ENCODE results near the gene ASNSD1. TPM values are rescaled to one million over a fixed set of nuclear protein-coding genes. Genes with fewer than 3 reads are reported as not detected.
"Not testable (repeated sequence)": the region's sequence is repeated elsewhere in the genome, so short reads cannot be mapped to it uniquely, and the experiment has no call there.

Gene ASNSD1
- total RNA-seq, 4 donors from 2014 or later = 40.3 to 76.1 (median 52.9) TPM

DNA sequence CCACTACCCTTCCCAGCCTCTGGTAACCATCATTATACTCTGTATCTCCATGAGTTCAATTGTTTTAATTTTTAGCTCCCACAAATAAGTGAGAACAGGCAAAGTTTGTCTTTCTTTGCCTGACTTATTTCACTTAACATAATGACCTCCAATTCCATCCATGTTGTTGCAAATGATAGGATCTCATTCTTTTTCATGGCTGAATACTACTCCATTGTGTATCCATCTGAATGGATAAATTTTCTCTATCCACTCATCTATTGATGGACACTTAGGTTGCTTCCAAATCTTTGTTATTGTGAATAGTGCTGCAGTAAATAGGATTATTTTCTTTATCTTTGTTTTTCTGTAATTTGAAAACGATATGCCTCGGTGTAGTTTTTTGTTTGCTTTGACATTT lies 39.4 kb downstream of the ASNSD1 start:
- ATAC-seq = no peak

GRCh38 chr2:189702071-189702470 lies 40.8 kb downstream of the ASNSD1 start:
- no peaks in the 10 kb centered on the region for H3K27me3 ChIP-seq
- H3K27ac ChIP-seq = no peak overlapping the region
- no peak overlapping the region for H3K4me3 ChIP-seq
- no peak for ATAC-seq
- H3K36me3 ChIP-seq = peaks cover 0 to 19% of the 10 kb centered on the region in 2 donors
- TF ChIP-seq POLR2A (IDR thresholded peaks at IDR 0.05) (no peak), POLR2AphosphoS5 (IDR thresholded peaks at IDR 0.05) (no peak), EP300 (IDR thresholded peaks at IDR 0.05) (no peak)
- TF ChIP-seq, protein P1, sequence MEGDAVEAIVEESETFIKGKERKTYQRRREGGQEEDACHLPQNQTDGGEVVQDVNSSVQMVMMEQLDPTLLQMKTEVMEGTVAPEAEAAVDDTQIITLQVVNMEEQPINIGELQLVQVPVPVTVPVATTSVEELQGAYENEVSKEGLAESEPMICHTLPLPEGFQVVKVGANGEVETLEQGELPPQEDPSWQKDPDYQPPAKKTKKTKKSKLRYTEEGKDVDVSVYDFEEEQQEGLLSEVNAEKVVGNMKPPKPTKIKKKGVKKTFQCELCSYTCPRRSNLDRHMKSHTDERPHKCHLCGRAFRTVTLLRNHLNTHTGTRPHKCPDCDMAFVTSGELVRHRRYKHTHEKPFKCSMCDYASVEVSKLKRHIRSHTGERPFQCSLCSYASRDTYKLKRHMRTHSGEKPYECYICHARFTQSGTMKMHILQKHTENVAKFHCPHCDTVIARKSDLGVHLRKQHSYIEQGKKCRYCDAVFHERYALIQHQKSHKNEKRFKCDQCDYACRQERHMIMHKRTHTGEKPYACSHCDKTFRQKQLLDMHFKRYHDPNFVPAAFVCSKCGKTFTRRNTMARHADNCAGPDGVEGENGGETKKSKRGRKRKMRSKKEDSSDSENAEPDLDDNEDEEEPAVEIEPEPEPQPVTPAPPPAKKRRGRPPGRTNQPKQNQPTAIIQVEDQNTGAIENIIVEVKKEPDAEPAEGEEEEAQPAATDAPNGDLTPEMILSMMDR (IDR thresholded peaks at IDR 0.05) = no peak
- H3K4me1 ChIP-seq = peaks cover 0 to 11% (median 2%) of the 10 kb centered on the region in 3 donors
- H3K9me3 ChIP-seq = no peaks in the 10 kb centered on the region

More for the DNA sequence above, 39.4 kb downstream of the ASNSD1 start:
- Histone ChIP-seq H3K27me3 (no peaks in the 10 kb centered on the region), H3K27ac (no peak overlapping the region), H3K4me1 (peaks cover 0 to 11% (median 2%) of the 10 kb centered on the region in 3 donors), H3K9me3 (no peaks in the 10 kb centered on the region), H3K36me3 (peaks cover 0 to 10% of the 10 kb centered on the region in 2 donors), H3K4me3 (no peak overlapping the region)
- TF ChIP-seq, protein P1 (IDR thresholded peaks at IDR 0.05) = no peak
- TF ChIP-seq EP300 (IDR thresholded peaks at IDR 0.05) = no peak
- TF ChIP-seq POLR2A (IDR thresholded peaks at IDR 0.05) = no peak
- no peak for TF ChIP-seq POLR2AphosphoS5 (IDR thresholded peaks at IDR 0.05)
- WGBS, 2 donors (ENCODE audit: low coverage in 1 of 2) = 41 to 50% methylated on average over 2 of the region's 2 CpGs

- H3K27ac ChIP-seq = no peak overlapping the region
- ATAC-seq = no peak
- H3K4me1 ChIP-seq = no peaks in the 10 kb centered on the region
- TF ChIP-seq, protein P1 (IDR thresholded peaks at IDR 0.05) = no peak
- TF ChIP-seq EP300 (IDR thresholded peaks at IDR 0.05) = no peak
- no peak for TF ChIP-seq POLR2A (IDR thresholded peaks at IDR 0.05)
- no peak for TF ChIP-seq POLR2AphosphoS5 (IDR thresholded peaks at IDR 0.05)
- no peaks in the 10 kb centered on the region for H3K9me3 ChIP-seq
- no peak overlapping the region for H3K4me3 ChIP-seq
- H3K27me3 ChIP-seq = no peaks in the 10 kb centered on the region
- WGBS, 2 donors (ENCODE audit: low coverage in 1 of 2) = 83 to 86% methylated on average over 4 of the region's 5 CpGs
- H3K36me3 ChIP-seq = peaks cover 0 to 40% of the 10 kb centered on the region in 2 donors
These were observed 48.4 kb downstream of the ASNSD1 start for GRCh38 chr2:189709501-189710221.

DNA sequence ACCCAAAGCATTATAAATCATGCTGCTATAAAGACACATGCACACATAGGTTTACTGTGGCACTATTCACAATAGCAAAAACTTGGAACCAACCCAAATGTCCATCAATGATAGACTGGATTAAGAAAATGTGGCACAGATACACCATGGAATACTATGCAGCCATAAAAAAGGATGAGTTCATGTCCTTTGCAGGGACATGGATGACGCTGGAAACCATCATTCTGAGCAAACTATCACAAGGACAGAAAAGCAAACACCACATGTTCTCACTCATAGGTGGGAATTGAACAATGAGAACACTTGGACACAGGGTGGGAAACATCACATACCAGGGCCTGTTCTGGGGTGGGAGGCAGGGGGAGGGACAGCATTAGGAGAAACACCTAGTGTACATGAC lies 56.3 kb downstream of the ASNSD1 start:
- 75% methylated on average over 1 of the region's 1 CpG; no CpG with 5 or more reads in 1 of the 2 donors for WGBS, 2 donors (ENCODE audit: low coverage in 1 of 2)
- not testable (repeated sequence) for H3K9me3 ChIP-seq

GRCh38 chr2:189719571-189719970 lies 58.3 kb downstream of the ASNSD1 start:
- no peaks in the 10 kb centered on the region for H3K9me3 ChIP-seq
- H3K27me3 ChIP-seq = no peaks in the 10 kb centered on the region
- 84 to 90% methylated on average over 4 of the region's 4 CpGs for WGBS, 2 donors (ENCODE audit: low coverage in 1 of 2)
- no peak overlapping the region for H3K4me3 ChIP-seq
- no peaks in the 10 kb centered on the region for H3K4me1 ChIP-seq
- no peak for TF ChIP-seq EP300 (IDR thresholded peaks at IDR 0.05)
- no peak for TF ChIP-seq POLR2AphosphoS5 (IDR thresholded peaks at IDR 0.05)
- TF ChIP-seq POLR2A (IDR thresholded peaks at IDR 0.05) = no peak
- TF ChIP-seq, protein P1 (IDR thresholded peaks at IDR 0.05) = no peak
- no peak for ATAC-seq
- H3K36me3 ChIP-seq = peaks cover 0 to 11% of the 10 kb centered on the region in 2 donors
- H3K27ac ChIP-seq = no peak overlapping the region

More for the DNA sequence above, 56.3 kb downstream of the ASNSD1 start:
- not testable (repeated sequence) for ATAC-seq, H3K27ac ChIP-seq, H3K4me3 ChIP-seq, H3K27me3 ChIP-seq, H3K4me1 ChIP-seq
- H3K36me3 ChIP-seq = peaks cover 0 to 11% of the 10 kb centered on the region in 2 donors

Other genes with a start within 250 kb of the ASNSD1 start
- 10 to 100 TPM; 19.7 to 42.6 (median 28.3) TPM for gene WDR75, start 220.0 kb upstream of the ASNSD1 start, total RNA-seq
- 10 to 100 TPM; 32.1 to 96.3 (median 57.2) TPM for gene SLC40A1, start 80.7 kb upstream of the ASNSD1 start, total RNA-seq
- gene ANKAR, start 13.2 kb downstream of the ASNSD1 start, total RNA-seq = 10 to 100 TPM in 3 of 4 donors, 1 to 10 TPM in 1; 3.7 to 36.1 (median 13.4) TPM
- 1 to 10 TPM; 5.0 to 7.7 (median 6.5) TPM for gene OSGEPL1, start 101.3 kb downstream of the ASNSD1 start, total RNA-seq
- gene ORMDL1, start 122.9 kb downstream of the ASNSD1 start, total RNA-seq = 10 to 100 TPM; 33.5 to 70.5 (median 53.8) TPM
- 10 to 100 TPM; 11.4 to 22.9 (median 14.4) TPM for gene PMS1, start 123.0 kb downstream of the ASNSD1 start, total RNA-seq

Measured in gastroesophageal sphincter (tissue), 4 donors.